ENCODE measurements around the gene CSK. TPM values are rescaled to one million over a fixed set of nuclear protein-coding genes. Genes with fewer than 3 reads are reported as not detected.
A peak's percentile ranks its signal among the peaks of the same experiment; 100 is the strongest.

Gene CSK
- polyA plus RNA-seq, 3 donors from 2014 or later = 94.0 to 180 (median 95.9) TPM

DNA sequence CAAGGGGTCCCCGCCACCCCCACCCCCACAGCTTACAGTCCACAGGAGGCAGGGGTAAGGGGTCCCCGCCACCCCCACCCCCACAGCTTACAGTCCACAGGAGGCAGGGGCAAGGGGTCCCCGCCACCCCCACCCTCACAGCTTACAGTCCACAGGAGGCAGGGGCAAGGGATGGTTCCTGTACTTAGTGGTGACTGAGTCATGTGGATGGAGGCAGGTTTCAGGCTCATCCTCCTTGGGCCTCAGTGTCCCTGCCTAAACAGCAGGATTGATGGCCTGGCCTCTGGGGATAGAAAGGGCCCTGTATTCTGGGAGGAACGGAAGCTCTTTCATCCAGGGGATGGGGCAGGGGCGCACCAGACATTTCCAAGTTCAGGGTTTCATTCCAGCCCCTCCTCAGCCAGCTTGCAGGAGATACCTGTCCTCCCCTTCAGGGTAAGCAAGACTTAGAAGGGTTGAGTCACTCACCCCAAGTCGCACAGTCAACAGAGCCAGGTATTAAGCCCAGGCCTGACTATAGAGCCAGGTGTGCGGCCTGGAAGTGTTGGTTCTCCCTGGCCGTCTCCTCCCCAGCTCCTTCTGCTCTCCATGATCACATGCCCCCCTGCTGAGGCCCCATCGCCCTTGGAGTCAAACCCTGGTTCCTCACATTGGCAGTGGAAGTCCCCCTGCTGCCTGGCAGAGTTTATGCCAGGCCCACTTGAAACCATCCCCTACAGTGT lies 12.5 kb downstream of the CSK start:
- Mint-ChIP-seq H3K4me3 (peak overlapping the region; percentile 79 to 87 (median 82)), H3K4me1 (peaks cover 93 to 94% of the 10 kb centered on the region in 2 donors), H3K36me3 (peaks cover 0 to 23% (median 14%) of the 10 kb centered on the region in 3 donors), H3K27me3 (ENCODE audit: low read depth in 3 of 3) (peaks cover 3 to 12% (median 8%) of the 10 kb centered on the region in 3 donors), H3K9me3 (no peaks in the 10 kb centered on the region), H3K27ac (peak overlapping the region; percentile 88 to 98 (median 92))
- DNase-seq = no peak

DNA sequence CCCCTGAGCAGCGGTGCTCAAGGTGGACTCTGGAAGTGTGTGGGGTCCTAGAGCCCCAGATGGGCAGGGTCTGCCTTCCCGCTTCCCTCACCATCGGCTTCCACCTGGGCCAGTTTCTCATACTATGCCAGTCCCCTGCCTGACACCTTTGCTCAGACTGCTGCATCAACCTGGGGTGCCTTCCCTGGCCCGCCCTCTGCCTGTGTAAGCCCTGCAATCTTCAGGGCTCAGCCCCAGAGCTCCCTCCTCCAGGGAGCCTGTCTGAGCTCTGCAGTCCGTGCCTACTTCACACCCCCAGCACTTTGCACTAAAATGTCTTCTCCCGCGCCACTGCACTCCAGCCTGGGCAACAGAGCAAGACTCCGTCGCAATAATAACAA lies 13.1 kb downstream of the CSK start:
- Mint-ChIP-seq H3K9me3 (no peaks in the 10 kb centered on the region), H3K4me3 (peak overlapping the region; percentile 79 to 87 (median 82)), H3K4me1 (peaks cover 93 to 94% of the 10 kb centered on the region in 2 donors), H3K27me3 (ENCODE audit: low read depth in 3 of 3) (peaks cover 5 to 13% (median 8%) of the 10 kb centered on the region in 3 donors), H3K27ac (peak overlapping the region; percentile 88 to 98 (median 92)), H3K36me3 (peaks cover 0 to 22% (median 13%) of the 10 kb centered on the region in 3 donors)
- DNase-seq = peak in 1 of 3 donors; percentile 16

DNA sequence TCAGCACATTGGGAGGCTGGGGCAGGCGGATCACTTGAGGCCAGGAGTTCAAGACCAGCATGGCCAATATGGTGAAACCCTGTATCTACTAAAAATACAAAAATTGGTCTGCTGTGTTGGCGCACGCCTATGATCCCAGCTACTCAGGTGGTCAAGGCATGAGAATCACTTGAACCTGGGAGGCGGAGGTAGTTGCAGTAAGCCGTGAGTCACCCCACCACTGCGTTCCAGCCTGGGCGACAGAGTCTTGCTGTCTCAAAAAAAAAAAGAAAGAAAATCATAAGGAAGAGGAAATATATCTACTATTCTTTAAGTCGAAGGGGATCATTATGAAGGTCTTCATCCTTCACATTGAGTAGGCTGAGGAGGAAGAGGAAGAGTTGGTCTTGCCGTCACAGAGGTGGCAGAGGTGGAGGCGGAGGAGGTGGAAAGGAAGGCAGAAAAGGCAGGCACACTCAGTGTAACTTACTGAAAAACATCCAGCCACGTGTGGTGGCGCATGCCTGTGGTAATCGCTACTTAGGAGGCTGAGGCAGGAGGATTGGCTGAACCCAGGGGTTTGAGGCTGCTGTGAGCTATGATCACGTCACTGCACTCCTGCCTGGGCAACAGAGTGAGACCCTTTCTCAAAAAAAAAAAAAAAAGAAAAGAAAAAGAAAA lies 14.2 kb downstream of the CSK start:
- no peaks in the 10 kb centered on the region for H3K9me3 Mint-ChIP-seq
- peak in 1 of 3 donors; percentile 18 for DNase-seq
- H3K4me1 Mint-ChIP-seq = peaks cover 91 to 92% of the 10 kb centered on the region in 2 donors
- H3K36me3 Mint-ChIP-seq = peaks cover 0 to 26% (median 11%) of the 10 kb centered on the region in 3 donors
- peak overlapping the region; percentile 62 to 82 (median 73) for H3K4me3 Mint-ChIP-seq
- H3K27ac Mint-ChIP-seq = peak overlapping the region; percentile 88 to 98 (median 92)
- peaks cover 5 to 12% (median 9%) of the 10 kb centered on the region in 3 donors for H3K27me3 Mint-ChIP-seq (ENCODE audit: low read depth in 3 of 3)

DNA sequence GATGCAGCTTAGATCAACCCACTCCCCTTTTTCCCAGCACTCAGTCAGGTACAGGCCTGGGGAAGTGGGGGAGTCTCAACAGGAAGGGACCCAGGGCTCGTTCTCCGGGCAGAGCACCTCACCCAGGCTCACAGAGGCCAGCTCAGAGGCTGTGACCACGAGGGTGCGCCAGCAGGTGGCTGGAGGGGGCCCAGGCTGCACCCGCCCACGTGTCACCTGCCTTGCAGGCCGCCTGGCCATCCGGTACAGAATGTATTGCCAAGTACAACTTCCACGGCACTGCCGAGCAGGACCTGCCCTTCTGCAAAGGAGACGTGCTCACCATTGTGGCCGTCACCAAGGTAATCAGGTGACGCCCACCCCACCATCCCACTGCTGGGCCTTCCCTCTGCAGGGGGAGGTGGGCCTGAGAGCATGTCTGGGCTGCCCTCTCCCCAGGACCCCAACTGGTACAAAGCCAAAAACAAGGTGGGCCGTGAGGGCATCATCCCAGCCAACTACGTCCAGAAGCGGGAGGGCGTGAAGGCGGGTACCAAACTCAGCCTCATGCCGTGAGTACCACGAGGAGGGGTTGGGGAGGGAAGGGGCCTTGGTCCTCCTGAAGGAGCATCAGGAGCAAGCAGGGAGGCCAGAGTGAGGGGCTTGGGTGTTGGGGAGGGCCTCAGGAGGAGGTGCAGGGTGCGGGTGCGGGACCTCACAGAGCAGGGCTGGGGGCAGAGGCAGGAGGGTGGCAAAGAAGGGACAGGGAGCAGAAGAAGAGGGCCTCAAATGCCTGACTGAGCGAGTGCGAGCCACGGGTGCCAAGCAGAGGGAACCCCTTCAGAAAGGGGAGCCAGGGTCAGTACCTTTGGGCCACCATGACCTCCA lies 16.7 kb downstream of the CSK start:
- H3K27ac Mint-ChIP-seq = peak overlapping the region; percentile 89 to 98 (median 90)
- peaks cover 1 to 12% (median 11%) of the 10 kb centered on the region in 3 donors for H3K27me3 Mint-ChIP-seq (ENCODE audit: low read depth in 3 of 3)
- peaks cover 66 to 68% of the 10 kb centered on the region in 2 donors for H3K4me1 Mint-ChIP-seq
- no peaks in the 10 kb centered on the region for H3K9me3 Mint-ChIP-seq
- peak in 1 of 3 donors; percentile 28 for DNase-seq
- H3K4me3 Mint-ChIP-seq = peak overlapping the region in 4 of 5 donors; percentile 32 to 50 (median 50)
- H3K36me3 Mint-ChIP-seq = peaks cover 0 to 23% (median 4%) of the 10 kb centered on the region in 3 donors

DNA sequence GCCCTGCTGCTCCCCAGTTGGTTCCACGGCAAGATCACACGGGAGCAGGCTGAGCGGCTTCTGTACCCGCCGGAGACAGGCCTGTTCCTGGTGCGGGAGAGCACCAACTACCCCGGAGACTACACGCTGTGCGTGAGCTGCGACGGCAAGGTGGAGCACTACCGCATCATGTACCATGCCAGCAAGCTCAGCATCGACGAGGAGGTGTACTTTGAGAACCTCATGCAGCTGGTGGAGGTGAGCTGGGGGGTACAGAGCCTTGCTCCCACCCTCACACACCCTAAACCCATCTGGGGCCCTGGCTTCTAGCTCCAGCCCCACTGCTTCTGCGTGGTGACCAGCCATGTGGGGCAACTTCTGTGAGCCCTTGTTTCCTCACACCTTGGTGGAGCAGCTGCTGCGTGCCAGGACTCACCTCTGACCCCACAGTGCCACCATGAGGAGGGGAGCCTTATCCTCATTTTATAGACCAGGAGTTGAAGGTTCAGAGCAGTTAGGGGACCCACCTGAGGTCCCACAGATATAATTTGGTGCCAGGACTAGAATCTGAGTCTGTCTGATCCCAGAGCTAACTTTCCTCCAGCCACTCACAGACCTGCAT lies 17.5 kb downstream of the CSK start:
- Mint-ChIP-seq H3K27ac (peak overlapping the region; percentile 89 to 98 (median 90)), H3K4me3 (peak overlapping the region in 3 of 5 donors; percentile 26 to 50 (median 49)), H3K9me3 (no peaks in the 10 kb centered on the region), H3K36me3 (peaks cover 3 to 30% (median 9%) of the 10 kb centered on the region in 3 donors), H3K27me3 (ENCODE audit: low read depth in 3 of 3) (peaks cover 1 to 12% (median 11%) of the 10 kb centered on the region in 3 donors), H3K4me1 (peaks cover 62 to 71% of the 10 kb centered on the region in 2 donors)
- DNase-seq = no peak

DNA sequence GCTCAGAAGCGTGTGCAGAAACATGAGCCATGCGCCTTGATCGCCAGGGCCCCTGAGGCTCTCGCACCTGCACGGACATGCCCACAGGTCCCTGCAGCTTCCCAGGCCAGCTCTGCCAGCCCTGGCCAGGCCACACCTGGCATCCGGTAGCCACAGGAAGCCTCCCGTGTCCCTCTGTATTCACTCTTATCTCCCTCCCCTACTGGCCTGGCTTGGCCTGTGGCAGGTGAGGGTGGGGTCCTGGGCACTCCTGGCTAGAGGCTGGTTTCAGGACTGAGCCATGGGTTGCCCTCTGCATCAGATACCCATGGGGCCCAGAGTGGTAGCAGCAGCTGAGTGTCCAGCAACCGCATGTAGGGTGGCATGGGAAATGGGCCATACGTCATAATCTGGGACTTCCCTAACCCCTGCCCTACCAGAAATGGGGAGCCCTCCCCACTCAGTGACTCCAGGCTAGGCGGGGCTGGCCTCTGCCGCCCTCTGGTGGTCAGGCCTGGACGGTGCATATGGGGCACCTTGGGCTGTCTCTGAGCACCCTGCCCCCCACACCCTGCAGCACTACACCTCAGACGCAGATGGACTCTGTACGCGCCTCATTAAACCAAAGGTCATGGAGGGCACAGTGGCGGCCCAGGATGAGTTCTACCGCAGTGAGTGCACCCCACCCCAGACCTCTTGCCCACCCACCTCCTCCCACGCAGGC lies 18.1 kb downstream of the CSK start:
- peak; percentile 87 to 88 (median 87) for DNase-seq
- Mint-ChIP-seq H3K9me3 (no peaks in the 10 kb centered on the region), H3K27ac (peak overlapping the region; percentile 89 to 98 (median 90)), H3K4me1 (peaks cover 55 to 65% of the 10 kb centered on the region in 2 donors), H3K4me3 (peak overlapping the region; percentile 38 to 49 (median 47)), H3K36me3 (peaks cover 3 to 27% (median 9%) of the 10 kb centered on the region in 3 donors), H3K27me3 (ENCODE audit: low read depth in 3 of 3) (peaks cover 1 to 12% (median 9%) of the 10 kb centered on the region in 3 donors)

DNA sequence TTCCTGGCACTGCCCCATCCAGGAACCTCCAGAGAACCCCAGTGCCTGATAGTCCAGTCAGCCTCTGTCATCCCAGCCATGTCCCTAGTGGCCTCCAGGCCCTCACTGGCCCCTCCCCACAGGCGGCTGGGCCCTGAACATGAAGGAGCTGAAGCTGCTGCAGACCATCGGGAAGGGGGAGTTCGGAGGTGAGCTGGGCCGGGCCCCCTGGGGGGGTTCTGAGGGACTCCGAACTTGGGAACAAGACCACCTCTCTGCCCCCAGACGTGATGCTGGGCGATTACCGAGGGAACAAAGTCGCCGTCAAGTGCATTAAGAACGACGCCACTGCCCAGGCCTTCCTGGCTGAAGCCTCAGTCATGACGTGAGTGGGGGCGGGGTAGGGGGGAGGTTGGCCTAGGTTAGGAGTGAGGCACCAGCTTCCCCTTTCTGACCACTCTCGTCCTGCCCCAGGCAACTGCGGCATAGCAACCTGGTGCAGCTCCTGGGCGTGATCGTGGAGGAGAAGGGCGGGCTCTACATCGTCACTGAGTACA lies 18.7 kb downstream of the CSK start:
- H3K4me3 Mint-ChIP-seq = no peak overlapping the region
- DNase-seq = no peak
- H3K36me3 Mint-ChIP-seq = peaks cover 3 to 26% (median 9%) of the 10 kb centered on the region in 3 donors
- peak overlapping the region in 5 of 6 donors; percentile 7 to 98 (median 90) for H3K27ac Mint-ChIP-seq
- peaks cover 1 to 12% (median 9%) of the 10 kb centered on the region in 3 donors for H3K27me3 Mint-ChIP-seq (ENCODE audit: low read depth in 3 of 3)
- peaks cover 49 to 58% of the 10 kb centered on the region in 2 donors for H3K4me1 Mint-ChIP-seq
- H3K9me3 Mint-ChIP-seq = no peaks in the 10 kb centered on the region

DNA sequence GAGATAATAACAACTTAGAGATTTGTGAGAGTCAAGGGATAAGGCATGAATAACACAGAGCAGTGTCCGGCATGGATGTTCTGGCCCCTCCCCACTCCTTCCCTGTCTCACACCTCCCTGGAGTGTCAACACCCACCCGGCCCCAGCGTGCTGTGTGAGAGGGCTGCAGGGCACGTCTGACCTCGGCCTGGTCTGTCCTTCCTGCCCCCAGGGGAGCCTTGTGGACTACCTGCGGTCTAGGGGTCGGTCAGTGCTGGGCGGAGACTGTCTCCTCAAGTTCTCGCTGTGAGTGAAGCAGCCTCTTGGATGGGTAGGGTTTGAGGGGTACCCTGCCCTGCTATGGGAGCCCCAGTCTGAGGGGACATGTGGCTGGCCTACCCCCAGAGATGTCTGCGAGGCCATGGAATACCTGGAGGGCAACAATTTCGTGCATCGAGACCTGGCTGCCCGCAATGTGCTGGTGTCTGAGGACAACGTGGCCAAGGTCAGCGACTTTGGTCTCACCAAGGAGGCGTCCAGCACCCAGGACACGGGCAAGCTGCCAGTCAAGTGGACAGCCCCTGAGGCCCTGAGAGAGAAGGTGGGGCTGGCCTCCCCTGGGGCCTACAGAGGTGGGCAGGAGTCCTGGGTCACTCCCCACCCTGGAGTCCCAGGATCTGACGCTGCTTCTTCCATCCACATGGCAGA lies 19.6 kb downstream of the CSK start:
- Mint-ChIP-seq H3K27me3 (ENCODE audit: low read depth in 3 of 3) (peaks cover 2 to 9% (median 9%) of the 10 kb centered on the region in 3 donors), H3K4me3 (no peak overlapping the region), H3K9me3 (no peaks in the 10 kb centered on the region), H3K4me1 (peaks cover 43 to 53% of the 10 kb centered on the region in 2 donors), H3K36me3 (peaks cover 3 to 22% (median 5%) of the 10 kb centered on the region in 3 donors), H3K27ac (peak overlapping the region in 2 of 6 donors; percentile 57 to 83)
- no peak for DNase-seq

DNA sequence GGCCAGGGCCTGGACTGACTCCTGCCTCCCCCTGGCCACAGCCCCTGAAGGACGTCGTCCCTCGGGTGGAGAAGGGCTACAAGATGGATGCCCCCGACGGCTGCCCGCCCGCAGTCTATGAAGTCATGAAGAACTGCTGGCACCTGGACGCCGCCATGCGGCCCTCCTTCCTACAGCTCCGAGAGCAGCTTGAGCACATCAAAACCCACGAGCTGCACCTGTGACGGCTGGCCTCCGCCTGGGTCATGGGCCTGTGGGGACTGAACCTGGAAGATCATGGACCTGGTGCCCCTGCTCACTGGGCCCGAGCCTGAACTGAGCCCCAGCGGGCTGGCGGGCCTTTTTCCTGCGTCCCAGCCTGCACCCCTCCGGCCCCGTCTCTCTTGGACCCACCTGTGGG lies 20.4 kb downstream of the CSK start:
- peaks cover 2 to 9% (median 9%) of the 10 kb centered on the region in 3 donors for H3K27me3 Mint-ChIP-seq (ENCODE audit: low read depth in 3 of 3)
- H3K36me3 Mint-ChIP-seq = peaks cover 3 to 22% (median 5%) of the 10 kb centered on the region in 3 donors
- H3K4me1 Mint-ChIP-seq = peaks cover 43 to 56% of the 10 kb centered on the region in 2 donors
- H3K27ac Mint-ChIP-seq = no peak overlapping the region
- H3K4me3 Mint-ChIP-seq = no peak overlapping the region
- H3K9me3 Mint-ChIP-seq = no peaks in the 10 kb centered on the region
- DNase-seq = no peak

DNA sequence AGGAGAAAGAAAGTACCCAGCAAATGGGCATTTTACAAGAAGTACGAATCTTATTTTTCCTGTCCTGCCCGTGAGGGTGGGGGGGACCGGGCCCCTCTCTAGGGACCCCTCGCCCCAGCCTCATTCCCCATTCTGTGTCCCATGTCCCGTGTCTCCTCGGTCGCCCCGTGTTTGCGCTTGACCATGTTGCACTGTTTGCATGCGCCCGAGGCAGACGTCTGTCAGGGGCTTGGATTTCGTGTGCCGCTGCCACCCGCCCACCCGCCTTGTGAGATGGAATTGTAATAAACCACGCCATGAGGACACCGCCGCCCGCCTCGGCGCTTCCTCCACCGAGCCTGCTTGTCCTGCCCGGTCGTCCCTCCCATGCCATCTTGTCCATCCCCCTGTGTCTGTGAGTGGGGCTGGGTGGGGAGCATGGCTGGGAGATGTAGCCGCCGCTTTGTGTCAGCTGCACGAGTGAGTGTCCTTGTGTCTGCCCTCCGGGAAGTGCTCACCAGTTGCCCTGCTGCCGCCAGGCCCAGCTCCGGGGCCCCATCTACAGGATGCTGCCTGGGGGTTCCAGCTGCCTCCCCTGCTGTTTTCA lies 21.1 kb downstream of the CSK start:
- Mint-ChIP-seq H3K27me3 (ENCODE audit: low read depth in 3 of 3) (peaks cover 1 to 9% (median 9%) of the 10 kb centered on the region in 3 donors), H3K4me3 (no peak overlapping the region), H3K27ac (no peak overlapping the region), H3K36me3 (peaks cover 3 to 22% (median 5%) of the 10 kb centered on the region in 3 donors), H3K4me1 (peaks cover 39 to 55% of the 10 kb centered on the region in 2 donors), H3K9me3 (no peaks in the 10 kb centered on the region)
- no peak for DNase-seq

DNA sequence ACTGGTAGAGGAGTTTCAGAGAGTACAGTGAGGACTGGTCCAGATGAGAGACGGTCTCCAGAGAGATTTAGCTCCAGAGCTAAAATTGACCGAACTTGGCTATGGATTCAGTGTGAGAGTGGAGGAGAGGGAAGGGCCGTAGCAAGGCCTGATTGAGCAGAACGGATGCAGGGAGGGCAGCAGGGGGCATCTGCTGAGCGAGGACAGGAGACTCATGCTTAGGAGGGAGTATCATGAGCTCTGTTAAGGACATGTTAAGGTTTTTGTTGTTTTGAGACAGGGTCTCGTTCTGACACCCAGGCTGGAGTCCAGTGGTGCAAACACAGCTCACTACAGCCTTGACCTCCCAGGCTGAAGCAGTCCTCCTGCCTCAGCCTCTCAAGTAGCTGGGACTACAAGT lies 23.1 kb downstream of the CSK start:
- Mint-ChIP-seq H3K4me3 (no peak overlapping the region), H3K9me3 (no peaks in the 10 kb centered on the region), H3K36me3 (peaks cover 3 to 15% (median 5%) of the 10 kb centered on the region in 3 donors), H3K4me1 (peaks cover 32 to 37% of the 10 kb centered on the region in 2 donors), H3K27ac (peak overlapping the region; percentile 56 to 89 (median 84)), H3K27me3 (ENCODE audit: low read depth in 3 of 3) (peaks cover 1 to 6% (median 6%) of the 10 kb centered on the region in 3 donors)
- DNase-seq = no peak

Measured in immature natural killer cell (primary cell).